ENCODE results near the gene SMIM27.
"Not testable (repeated sequence)": the region's sequence is repeated elsewhere in the genome, so short reads cannot be mapped to it uniquely, and the experiment has no call there.

SMIM27 gene, protein sequence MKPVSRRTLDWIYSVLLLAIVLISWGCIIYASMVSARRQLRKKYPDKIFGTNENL

DNA sequence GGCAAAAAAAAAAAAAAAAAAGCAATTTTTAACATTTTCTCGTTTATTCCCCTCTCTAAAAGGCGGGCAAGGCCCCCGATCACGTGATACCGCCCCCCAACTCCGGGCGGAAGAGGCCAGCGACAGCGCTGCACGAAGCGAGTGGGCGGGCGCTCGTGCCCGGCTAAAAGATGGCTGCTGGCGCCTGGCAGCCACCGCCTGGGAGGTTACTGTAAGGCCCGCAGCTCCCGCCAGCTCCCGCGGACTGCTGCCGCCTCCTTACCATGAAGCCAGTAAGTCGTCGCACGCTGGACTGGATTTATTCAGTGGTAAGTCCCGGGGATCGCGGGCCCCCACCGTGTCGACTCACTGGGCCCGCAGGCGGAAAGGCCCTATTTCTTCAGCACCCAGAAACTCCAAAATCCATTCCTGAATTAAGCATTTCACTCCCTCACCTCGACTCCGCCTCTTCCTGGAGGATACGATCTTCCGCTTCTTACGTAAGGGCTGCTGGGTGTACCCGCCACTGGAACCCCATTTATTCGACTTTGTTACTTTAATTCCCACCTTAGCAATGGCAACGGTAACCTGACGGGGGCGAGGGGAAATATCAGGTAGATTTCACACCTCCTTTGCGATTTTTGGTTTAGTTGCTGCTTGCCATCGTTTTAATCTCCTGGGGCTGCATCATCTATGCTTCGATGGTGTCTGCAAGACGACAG is at the start of gene SMIM27, which contains the start of gene TOPORS:
Gene SMIM27 (plus strand): TSS at position 156 of the 701 bp plus-strand sequence. CDS start 108 bp downstream, at position 264.
Gene TOPORS (minus strand): TSS at position 415 of the 701 bp plus-strand sequence. CDS start 150 bp downstream, at position 265.
- DNase-seq (ENCODE audit: low read depth in 1 of 2, low spot score in 1 of 2) = peak; percentile 74 to 86

DNA sequence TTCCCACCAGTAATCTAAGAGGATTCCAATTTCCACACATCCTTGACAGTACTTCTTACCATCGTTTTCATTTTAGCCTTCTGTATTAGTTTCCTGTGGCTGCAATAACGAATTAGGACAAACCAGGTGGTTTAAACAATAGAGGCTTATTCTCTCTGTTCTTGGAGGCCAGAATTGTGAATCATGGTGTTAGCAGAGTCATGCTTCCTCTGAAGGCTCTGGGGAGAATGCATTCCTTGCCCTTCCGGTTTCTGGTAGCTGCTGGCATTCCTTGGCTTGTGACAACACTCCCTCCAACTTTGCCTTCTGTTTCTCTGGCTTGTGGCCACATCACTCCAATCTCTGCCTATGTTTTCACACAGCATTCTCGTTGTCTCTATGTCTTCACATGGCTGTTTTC is 49.7 kb upstream of the SMIM27 start:
- no peak for DNase-seq (ENCODE audit: low read depth in 1 of 2, low spot score in 1 of 2)

DNA sequence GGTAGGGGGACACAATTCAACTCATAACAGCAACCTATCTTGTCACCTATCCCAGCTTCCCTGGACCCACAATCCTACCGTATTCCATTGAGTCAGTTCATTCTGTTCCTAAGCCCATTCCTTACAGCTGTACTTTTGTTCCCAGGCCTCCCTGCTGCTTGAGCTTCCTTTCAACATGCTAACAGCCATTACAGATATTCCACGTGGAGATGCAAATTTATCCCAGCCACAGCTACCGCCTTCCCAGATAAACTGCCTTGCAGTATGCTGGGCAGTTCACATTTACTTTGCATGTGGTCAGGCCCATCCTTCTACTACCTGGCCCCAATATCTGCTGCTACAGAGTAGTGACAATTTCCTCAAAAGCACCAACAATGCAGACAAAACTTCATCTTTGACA is 49.1 kb upstream of the SMIM27 start:
- DNase-seq (ENCODE audit: low read depth in 1 of 2, low spot score in 1 of 2) = no peak

DNA sequence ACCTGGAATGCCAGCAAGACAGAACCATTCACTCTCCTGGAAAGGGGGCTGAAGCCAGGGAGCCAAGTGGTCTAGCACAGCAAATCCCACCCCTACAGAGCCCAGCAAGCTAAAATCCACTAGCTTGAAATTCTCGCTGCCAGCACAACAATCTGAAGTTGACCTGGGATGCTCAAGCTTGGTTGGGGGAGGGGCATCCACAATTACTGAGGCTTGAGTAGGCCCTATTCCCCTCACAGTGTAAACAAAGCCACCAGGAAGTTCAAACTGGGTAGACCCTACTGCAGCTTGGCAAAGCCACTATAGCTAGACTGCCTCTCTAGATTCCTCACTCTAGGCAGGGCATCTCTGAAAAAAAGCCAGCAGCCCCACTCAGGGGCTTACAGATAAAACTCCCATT is 43.4 kb upstream of the SMIM27 start:
- DNase-seq (ENCODE audit: low read depth in 1 of 2, low spot score in 1 of 2) = no peak

DNA sequence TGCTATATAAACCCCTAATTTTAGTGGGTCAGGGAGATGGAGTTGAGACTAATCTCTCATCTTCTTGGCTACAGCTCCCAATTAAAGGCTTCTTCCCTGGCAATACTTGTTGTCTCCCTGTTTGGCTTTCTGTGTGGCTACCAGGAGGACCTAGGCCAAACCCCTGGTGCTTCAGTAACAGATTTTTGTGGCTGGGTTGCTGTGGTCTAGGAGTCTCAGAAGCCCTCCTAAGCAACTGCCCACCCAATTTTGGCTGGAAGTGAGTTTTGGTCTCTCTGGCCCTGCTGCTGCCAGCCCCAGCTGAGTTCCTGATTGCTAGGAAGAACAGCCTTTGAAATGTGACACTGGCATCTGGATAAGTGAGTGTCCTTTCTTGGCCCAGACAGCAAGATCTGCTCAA is 35.9 kb upstream of the SMIM27 start:
- no peak for DNase-seq (ENCODE audit: low read depth in 1 of 2, low spot score in 1 of 2)

DNA sequence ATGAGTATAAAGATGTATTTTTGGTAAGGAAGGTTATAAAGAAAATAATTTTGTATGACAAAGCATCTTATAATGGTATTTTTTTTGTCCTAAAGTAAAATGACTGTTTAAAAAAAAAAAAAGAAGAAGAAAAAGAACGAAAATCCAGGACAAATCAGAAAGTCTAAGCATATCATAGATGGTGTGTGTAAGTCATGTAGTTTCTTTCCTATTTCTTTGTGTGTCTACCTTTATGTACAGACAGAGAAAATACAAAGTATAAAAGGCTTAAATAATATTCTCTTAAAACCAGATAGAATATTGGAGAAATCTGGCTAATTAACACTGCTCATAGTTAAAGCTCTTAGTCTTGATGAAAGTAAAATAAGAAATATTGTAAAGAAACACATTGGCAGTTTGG is 33.9 kb upstream of the SMIM27 start:
- DNase-seq (ENCODE audit: low read depth in 1 of 2, low spot score in 1 of 2) = no peak

DNA sequence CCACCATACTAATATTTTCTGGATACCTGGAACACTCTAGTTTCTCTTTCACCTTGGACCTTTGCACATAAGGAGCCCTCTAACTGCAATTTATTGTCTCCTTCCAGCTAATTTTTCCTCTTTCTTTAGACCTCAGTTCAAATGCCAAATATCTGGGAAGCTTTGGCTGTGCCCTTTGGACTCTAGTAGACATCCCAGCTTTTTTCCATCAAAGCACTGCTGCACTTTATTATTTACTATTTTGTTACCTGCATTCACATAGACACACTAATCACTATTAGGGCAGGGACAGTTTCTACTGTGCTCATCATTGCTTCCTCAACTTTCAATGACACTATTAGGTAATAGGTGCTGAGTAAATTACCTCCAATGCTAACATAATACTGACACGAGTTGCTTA is 28.2 kb upstream of the SMIM27 start:
- DNase-seq (ENCODE audit: low read depth in 1 of 2, low spot score in 1 of 2) = no peak

DNA sequence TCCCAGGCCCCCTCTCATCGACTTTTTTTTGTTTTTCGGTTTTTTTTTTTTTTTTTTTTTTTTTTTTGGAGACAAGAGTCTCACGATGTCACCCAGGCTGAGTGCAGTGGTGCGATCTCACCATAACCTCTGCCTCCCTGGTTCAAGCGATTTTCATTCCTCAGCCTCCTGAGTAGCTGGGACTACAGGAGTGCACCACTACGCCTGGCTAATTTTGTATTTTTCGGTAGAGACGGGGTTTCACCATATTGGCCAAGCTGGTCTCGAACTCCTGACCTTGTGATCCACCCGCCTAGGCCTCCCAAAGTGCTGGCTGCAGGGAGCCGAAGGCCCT is 27.6 kb upstream of the SMIM27 start:
- not testable (repeated sequence) for DNase-seq (ENCODE audit: low read depth in 1 of 2, low spot score in 1 of 2)

DNA sequence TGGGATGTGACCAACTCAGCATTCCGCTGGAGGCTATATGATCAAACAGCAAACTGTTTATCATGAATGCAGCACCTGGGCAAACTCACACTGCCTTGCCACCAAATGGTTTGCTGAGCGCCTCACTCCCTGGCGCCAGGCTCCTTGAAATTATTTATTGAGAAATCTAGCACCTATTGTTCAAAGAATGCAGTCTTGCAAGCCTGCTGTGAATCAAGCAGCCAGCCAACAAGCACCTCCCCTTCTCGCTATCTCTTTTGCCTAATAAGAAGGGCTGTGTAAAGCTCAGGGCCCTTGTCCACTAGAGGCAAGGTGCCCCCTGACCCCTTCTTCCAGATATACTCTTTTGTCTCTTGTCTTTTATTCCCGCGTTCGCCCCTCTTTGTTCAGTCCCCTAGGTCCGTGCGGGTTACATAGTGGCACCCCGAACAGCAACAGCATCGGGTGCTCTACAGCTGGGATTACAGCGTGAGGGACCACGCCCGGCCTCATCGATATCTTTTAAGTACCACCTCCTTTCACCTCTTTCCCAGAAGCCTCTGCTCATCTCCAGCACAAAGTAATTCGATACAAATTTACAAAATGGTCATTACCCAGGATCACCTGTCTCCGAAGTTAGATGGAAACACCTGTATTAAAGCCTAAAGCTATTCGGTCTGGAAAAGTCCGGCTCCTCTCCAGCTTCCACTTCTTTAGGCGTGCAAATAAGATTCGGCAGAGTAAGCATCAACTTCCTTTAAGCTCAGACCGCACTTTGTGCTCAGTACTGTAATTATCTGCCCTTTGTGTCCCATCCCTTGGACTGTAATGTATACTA is 27.0 kb upstream of the SMIM27 start:
- no peak for DNase-seq (ENCODE audit: low read depth in 1 of 2, low spot score in 1 of 2)

DNA sequence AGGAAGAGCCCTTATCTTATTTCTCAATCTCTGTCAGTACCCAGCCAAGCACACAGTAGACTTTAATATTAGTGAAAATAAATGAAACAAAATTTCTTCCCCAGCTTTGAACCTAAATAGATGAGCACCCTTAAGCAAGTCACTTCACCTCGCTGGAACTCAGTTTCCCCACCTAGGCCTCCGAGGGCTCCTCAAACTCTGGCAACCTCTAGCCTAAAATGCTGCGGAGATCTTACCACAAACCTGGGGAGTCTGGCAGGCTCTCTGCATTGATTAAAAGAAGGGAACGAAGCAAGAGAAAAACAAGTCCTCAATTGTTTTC is 26.5 kb upstream of the SMIM27 start:
- no peak for DNase-seq (ENCODE audit: low read depth in 1 of 2, low spot score in 1 of 2)

DNA sequence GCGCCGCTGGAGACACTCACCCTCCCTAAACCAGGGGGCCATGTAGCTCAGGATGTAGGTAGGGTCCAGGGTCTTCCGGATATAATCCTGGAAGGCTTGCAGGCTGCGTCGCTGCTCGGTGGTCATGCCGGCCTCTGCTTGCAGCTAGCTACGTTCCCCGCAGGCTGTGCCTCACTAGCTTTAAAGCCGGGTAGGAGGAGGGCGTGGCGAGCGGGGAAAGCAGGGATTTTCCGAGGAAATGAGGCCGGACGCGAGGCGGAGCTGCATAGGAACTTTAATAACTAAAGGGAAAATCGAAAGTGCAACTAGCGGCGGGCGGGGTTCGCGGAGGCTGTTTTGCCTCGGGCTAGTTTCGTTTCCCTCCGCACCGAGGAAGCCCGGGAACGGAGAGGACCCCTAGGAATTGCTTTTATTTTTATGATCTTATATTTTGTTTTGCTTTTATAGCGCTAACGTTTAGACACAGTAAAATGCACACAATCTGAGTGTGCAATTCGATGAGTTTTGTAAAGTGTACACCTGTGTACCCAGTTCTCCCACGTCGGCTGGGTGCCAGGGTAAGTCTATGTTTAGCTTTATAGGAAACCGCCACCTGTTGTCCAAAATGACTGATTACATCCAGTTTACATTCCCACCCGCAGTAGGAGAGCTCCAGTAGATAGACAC is 26.0 kb upstream of the SMIM27 start, which contains the start of gene RIGI:
Gene RIGI (minus strand): TSS at position 156 of the 666 bp plus-strand sequence. CDS start 30 bp downstream, at position 126.
- DNase-seq (ENCODE audit: low read depth in 1 of 2, low spot score in 1 of 2) = peak; percentile 52 to 68

DNA sequence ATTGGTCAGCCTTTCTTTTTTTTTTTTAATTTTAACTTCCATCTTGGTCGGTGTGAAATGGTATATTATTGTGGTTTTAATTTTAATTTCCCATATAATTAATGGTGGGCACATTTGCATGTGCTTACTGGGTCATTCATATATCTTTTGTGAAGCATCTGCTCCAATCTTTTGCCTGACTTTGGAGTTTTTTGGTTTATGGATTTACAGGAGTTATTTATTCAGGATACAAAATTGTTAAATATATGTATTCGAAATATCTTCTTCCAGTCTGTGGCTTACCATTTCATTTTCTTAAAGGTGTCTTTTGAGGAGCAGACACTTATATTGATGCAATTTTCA is 25.4 kb upstream of the SMIM27 start:
- DNase-seq (ENCODE audit: low read depth in 1 of 2, low spot score in 1 of 2) = no peak

DNA sequence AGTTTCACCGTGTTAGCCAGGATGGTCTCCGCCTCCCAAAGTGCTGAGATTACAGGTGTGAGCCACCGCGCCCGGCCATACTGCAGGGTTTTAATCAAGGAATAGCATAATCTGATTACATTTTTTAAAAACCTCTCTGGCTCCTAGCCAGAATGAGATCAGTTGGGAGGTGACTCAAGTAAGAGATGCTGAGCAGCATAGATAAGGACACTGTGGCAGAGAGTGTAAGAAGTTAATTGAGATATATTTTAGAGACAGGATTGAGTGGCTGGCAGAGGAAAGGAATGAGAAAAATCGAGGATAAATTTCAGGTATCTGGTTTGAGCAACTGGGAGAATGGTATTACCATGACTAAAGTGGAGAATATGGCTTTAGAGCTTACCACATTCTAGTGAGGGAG is 18.8 kb upstream of the SMIM27 start:
- no peak for DNase-seq (ENCODE audit: low read depth in 1 of 2, low spot score in 1 of 2)

DNA sequence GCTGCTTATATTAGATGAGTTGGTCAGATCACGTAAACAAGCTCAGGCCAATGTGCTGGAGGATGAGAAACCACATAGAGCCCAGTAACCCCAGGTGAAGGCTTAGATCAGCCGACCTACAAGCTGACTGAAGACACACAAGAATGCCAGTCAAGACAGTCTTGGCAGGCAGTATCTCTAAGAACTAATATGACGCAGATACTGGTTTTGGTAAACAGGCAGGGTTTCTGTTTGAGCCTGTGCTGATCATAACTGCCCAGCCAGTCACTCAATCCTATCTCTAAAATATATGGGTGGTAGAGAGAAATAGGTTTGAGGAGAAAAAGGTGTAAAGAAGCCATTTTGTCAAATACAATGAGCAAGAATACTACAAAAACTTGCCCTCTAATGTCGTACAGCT is 18.3 kb upstream of the SMIM27 start:
- DNase-seq (ENCODE audit: low read depth in 1 of 2, low spot score in 1 of 2) = no peak

DNA sequence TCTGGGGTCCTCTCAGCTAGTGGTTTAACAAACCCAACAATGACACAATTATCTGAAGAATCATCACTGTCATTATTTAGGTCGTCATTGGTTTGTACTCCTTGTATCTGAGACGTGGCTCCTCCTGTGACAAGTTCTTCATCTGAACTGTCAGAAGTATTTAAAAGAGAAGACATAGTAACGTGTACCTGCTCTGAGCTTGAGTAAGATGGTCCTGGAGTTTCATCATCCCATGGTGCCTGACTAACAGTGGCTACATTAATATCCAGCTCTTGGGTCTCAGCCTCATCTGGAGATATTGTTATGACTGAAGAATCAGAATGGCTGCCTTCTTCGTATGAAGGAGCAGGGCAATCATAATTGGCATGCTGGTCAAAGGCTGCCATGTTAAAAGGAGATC is 9.1 kb upstream of the SMIM27 start:
- DNase-seq (ENCODE audit: low read depth in 1 of 2, low spot score in 1 of 2) = no peak

DNA sequence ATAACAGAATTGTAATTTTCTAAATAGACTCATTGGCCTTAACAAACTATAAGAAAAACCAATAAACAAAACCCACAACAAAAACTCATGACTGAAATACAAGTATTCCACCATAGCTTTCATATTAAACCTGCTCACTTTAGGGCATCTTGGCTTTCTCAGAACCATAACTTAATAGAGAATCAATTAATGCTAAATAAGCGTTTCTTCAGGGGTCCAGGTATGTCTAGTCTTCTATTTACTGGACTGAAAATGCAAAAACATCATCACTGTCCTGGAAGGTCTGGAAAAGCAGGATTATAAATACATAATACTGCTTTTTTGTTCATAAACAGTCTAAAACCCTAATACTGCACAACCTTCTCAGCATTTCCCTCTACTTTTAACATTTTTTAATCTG is 6.2 kb upstream of the SMIM27 start:
- no peak for DNase-seq (ENCODE audit: low read depth in 1 of 2, low spot score in 1 of 2)

DNA sequence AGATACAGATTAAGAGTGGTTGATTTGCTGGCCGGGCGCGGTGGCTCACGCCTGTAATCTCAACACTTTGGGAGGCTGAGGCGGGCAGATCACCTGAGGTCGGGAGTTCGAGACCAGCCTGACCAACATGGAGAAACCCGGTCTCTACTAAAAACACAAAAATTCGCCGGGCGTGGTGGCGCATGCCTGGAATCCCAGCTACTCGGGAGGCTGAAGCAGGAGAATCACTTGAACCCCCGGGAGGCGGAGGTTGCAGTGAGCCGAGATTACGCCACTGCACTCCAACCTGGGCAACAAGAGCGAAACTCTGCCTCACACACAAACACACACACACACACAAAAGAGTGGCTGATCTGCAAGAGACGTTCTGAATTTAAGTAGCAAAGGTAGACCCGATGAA is 3.9 kb upstream of the SMIM27 start:
- DNase-seq (ENCODE audit: low read depth in 1 of 2, low spot score in 1 of 2) = not testable (repeated sequence)

DNA sequence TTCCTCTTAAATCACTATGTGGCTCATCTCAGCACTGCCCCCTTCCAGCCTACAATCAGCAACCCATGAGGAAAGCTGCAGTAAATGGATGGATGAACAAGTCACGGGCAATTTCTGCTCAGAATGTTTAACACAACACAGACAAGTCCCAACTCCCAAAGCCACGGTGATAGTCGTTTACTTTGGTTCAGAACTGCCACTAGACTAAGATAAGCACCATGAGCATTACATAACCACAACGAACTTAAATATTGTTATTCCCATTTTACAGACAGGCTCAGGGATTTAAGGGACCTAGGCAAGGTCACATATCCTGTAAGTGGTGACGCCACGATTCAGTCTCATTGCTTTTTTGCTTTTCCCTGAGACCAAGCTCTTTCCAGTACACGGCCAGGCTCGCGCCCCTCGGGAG is 2.0 kb upstream of the SMIM27 start:
- no peak for DNase-seq (ENCODE audit: low read depth in 1 of 2, low spot score in 1 of 2)

DNA sequence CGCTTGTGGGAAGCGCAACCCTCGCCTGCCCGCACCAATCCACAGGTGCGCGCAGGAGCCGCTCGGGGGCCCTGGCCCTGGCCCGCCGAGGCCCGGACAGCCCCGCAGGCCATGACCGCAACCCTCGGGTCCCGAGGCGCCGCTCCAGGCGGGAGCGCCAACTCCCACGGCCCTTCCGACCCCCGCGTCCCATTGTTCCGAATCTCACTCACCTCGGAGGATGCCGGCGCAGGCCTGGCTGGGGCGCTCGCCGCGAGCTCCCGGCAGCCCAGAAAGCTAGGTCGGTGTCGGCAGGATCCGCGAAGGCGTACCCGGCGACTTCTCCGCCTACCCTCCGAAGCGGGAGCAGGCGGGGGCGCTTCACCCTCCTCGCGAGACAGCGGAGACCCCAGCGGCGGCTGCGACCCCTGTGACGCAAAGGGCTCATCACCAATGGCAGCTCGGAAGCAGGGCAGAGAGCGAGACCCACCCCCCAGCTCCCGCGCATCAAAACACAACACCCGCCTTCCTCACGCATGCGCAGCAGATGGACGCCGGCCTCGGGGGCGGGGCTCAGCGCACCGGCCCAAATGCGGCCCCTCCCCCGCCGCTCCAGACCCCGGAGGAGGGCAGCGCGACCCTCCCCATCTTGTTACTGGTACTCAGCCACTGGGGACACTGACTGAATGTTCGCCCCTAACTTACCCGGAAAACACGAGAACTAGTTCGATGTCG is 1.4 kb upstream of the SMIM27 start:
- peak; percentile 89 to 90 for DNase-seq (ENCODE audit: low read depth in 1 of 2, low spot score in 1 of 2)

DNA sequence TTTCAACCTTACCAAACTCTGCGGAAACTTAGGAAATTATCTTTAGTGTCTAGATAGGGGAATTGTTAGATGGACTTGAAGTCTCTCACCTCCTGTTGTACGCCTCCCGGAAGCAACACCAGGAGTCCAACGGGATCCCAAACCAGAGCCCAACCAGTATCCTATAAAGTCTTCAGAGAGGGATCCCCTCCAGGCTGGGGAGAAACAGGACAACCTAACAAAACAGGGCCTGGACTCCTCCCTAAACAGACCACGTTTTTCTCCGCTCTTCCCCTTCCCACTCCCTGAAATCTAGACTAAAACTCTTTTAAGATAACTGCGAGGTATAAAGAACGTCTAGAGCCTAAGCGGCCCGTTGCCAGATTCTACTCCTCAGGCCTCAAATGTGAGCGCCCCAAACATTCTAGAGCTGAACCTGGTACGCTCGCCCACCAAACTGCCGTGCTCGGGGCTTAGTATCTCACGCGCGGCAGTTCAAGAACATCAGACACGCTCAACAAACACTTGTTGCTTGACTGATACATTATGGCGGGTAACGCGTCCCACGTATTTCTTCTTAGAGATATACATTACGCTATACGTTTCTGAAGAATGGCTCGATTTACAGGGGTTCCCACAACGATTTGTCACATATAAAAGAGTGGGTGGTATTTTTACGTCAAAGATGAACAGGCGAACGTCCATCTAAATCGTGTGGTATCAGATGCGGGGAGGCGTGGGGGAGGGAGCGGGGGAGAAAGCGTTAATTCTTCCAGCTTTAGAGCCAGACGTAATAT is 663 bp upstream of the SMIM27 start:
- DNase-seq (ENCODE audit: low read depth in 1 of 2, low spot score in 1 of 2) = no peak

DNA sequence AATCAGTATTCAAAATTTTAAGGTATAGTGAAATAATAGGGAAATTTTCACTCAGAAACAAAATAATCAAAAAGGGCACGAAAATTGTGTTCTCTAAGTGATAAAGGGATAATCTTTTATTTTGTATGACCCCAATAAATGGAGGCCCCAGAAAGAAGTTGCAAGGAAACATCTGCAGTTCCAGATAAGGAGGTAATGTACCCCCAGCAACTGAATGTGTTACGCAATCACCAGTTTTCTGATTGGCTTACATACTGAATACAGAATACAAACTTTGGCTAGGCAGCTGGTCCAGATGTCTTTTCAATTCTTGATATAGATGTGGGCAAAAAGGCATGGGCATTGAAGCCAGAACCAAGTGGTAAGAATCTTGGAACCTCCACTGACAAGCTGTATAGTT is 2.0 kb downstream of the SMIM27 start:
- DNase-seq (ENCODE audit: low read depth in 1 of 2, low spot score in 1 of 2) = no peak

All from activated T-helper 1 cell treated with anti-CD3 and anti-CD28 coated beads, Interleukin-2, amount 50 U/mL, for 16 hours (primary cell).